ENCODE data around the gene SMIM34.
"Not testable (repeated sequence)": the region's sequence is repeated elsewhere in the genome, so short reads cannot be mapped to it uniquely, and the experiment has no call there.

The SMIM34 gene

DNA sequence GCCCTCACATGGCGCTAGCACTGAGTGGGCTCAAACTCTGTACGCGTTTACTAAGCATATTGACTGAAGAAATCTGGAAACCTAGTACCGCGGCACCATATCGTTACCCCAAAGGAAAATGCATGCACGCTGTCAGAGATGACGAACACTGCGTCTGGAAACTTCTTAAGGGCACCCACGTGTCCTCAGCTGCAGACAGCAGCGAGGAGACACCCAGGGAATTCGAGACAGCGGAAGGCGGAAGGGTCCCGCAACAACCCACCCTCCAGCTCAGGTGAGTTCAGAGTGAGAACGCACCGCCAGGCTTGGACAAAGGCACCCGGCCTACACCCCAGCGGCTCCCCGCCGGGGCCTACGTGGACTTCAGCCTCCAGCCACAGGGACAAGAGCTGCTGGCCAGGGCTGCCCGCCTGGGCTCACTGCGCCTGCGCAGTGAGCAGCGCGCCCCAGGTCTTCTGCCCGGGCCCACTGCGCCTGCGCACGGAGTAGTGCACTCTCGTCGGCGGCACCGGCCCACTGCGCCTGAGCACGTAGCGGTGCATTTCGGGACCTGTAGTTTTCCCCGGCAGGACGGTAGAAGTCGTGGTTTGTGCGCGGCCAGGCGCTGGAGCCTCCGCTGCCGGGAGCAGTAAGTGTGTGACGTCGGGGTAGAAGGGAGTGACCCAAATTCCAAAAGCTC lies 48.7 kb downstream of the SMIM34 start, which contains the start of gene SMIM11:
Gene SMIM11, plus strand, starts transcription at position 568 of the 679 bp plus-strand sequence. CDS start 3,998 bp downstream, outside the sequence.
- not testable (repeated sequence) for DNase-seq (ENCODE audit: insufficient read length, low spot score)
- FAIRE-seq, result peak; percentile 97

DNA sequence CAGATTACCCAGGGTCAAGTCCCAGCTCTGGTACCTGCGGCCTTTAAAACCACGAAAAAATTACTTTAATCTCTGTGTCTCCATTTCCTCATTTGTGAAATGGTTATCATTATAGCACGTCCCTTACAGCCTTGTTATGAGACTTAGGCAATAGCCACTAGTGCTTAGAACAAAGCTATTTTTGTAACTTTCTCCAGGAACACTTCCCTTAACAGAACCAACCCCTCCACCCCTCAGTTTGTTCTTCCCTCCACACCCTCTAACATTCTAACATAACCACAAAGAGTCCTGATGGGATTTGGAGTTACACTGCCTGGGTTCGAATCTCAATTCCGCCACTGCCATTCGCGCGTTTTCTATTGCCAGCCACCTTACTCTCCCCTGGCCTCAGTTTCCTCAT lies 49.3 kb downstream of the SMIM34 start:
- FAIRE-seq; DNase-seq (ENCODE audit: insufficient read length, low spot score): not testable (repeated sequence)

DNA sequence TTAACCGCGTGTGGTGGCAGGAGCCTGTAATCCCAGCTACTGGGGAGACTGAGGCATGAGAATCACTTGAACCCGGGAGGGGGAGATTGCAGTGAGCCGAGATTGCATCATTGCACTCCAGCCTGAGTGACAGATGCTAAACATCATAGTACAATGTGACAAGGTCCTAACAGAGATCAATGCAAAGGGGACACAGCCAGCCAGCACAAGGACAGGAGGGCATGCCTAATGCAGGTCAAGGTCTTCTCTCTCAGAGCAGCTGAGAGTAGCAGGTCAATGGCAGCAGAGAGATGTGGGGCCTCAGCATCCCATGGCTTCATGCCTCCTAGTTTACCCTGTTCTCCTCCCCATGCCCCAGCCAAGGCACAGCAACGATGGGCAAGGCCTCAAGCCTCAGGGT lies 51.4 kb downstream of the SMIM34 start:
- DNase-seq (ENCODE audit: insufficient read length, low spot score) (no peak), FAIRE-seq (no peak)
- TF ChIP-seq TAF1 (IDR thresholded peaks at IDR 0.05; ENCODE audit: low read depth, low read length), result no peak
- TF ChIP-seq POLR2AphosphoS5 (IDR thresholded peaks at IDR 0.05; ENCODE audit: low read depth, low read length), result no peak
- TF ChIP-seq POLR2A (IDR thresholded peaks at IDR 0.05; ENCODE audit: low read depth, low read length), result no peak
- no peak for TF ChIP-seq PAX5 (IDR thresholded peaks at IDR 0.05; ENCODE audit: insufficient read depth, low read length, severe bottlenecking)
- no peak for TF ChIP-seq SPI1 (IDR thresholded peaks at IDR 0.05; ENCODE audit: low read depth, low read length)
- no peak for TF ChIP-seq POU2F2 (IDR thresholded peaks at IDR 0.05; ENCODE audit: low read depth, low read length)

DNA sequence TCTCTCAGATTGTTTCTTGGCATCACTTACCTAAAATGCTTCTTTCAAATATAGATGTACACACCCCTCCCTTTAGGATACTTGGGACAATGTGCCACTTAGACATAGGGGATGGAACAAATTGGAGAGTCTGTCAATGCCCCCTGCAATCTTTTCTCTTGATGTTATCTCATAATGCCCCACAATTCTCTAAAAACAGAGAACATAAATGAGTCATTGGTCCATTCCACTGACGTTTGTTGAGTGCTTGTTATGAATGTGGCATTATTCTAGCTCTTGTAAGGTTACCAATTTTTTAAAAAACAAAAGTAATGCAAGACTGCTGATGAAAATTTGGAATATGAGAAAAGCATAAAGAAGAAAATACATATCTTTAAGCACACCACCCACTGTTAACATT lies 54.0 kb downstream of the SMIM34 start:
- FAIRE-seq, result no peak
- DNase-seq (ENCODE audit: insufficient read length, low spot score), result no peak
- TF ChIP-seq SPI1 (IDR thresholded peaks at IDR 0.05; ENCODE audit: low read depth, low read length) (no peak), POLR2A (IDR thresholded peaks at IDR 0.05; ENCODE audit: low read depth, low read length) (no peak), TAF1 (IDR thresholded peaks at IDR 0.05; ENCODE audit: low read depth, low read length) (no peak), PAX5 (IDR thresholded peaks at IDR 0.05; ENCODE audit: insufficient read depth, low read length, severe bottlenecking) (no peak), POLR2AphosphoS5 (IDR thresholded peaks at IDR 0.05; ENCODE audit: low read depth, low read length) (no peak), POU2F2 (IDR thresholded peaks at IDR 0.05; ENCODE audit: low read depth, low read length) (no peak)
